ENCODE data around the gene TRAM2. TPM values are rescaled to one million over a fixed set of nuclear protein-coding genes. Genes with fewer than 3 reads are reported as not detected.

TRAM2 gene
- total RNA-seq, 1 donor from 2014 or later = 20.2 TPM

- DNase-seq = no peak
Observed at GRCh38 chr6:52545406-52546119, 31.3 kb downstream of the TRAM2 start.

GRCh38 chr6:52544602-52545405 is 32.1 kb downstream of the TRAM2 start:
- no peak for DNase-seq

GRCh38 chr6:52543729-52544601 is 32.9 kb downstream of the TRAM2 start:
- no peak for DNase-seq

GRCh38 chr6:52543262-52543661 is 33.6 kb downstream of the TRAM2 start:
- no peak for DNase-seq

GRCh38 chr6:52541135-52541534 is 35.7 kb downstream of the TRAM2 start:
- DNase-seq = no peak

- no peak for DNase-seq
Observed at GRCh38 chr6:52540286-52540902, 36.5 kb downstream of the TRAM2 start.

GRCh38 chr6:52539607-52540006 is 37.3 kb downstream of the TRAM2 start:
- DNase-seq = no peak

- no peak for DNase-seq
Observed at GRCh38 chr6:52538901-52539354, 37.9 kb downstream of the TRAM2 start.

GRCh38 chr6:52538252-52538900 is 38.5 kb downstream of the TRAM2 start:
- DNase-seq = no peak

GRCh38 chr6:52537001-52537753 is 39.7 kb downstream of the TRAM2 start:
- no peak for DNase-seq

- DNase-seq = no peak
Observed at GRCh38 chr6:52536424-52536916, 40.4 kb downstream of the TRAM2 start.

- DNase-seq = no peak
Observed at GRCh38 chr6:52535711-52536423, 41.0 kb downstream of the TRAM2 start.

GRCh38 chr6:52534966-52535390 is 41.9 kb downstream of the TRAM2 start:
- no peak for DNase-seq

GRCh38 chr6:52534363-52534762 is 42.5 kb downstream of the TRAM2 start:
- DNase-seq = no peak

GRCh38 chr6:52533491-52533890 is 43.4 kb downstream of the TRAM2 start:
- DNase-seq = no peak

- no peak for DNase-seq
Observed at GRCh38 chr6:52532457-52532856, 44.4 kb downstream of the TRAM2 start.

GRCh38 chr6:52531834-52532233 is 45.0 kb downstream of the TRAM2 start:
- no peak for DNase-seq

- DNase-seq = no peak
Observed at GRCh38 chr6:52531396-52531795, 45.5 kb downstream of the TRAM2 start.

- no peak for DNase-seq
Observed at GRCh38 chr6:52530351-52530750, 46.5 kb downstream of the TRAM2 start.

- DNase-seq = no peak
Observed at GRCh38 chr6:52529311-52529710, 47.5 kb downstream of the TRAM2 start.

All from tongue (tissue), 2 donors.